Tibial nerve (tissue), 4 donors: ENCODE results near the gene LCNL1. TPM values are rescaled to one million over a fixed set of nuclear protein-coding genes. Genes with fewer than 3 reads are reported as not detected.
A peak's percentile ranks its signal among the peaks of the same experiment; 100 is the strongest.

Source experiments
- DNase-seq, 2 donors: peaks; one replicate each; pipeline ENCODE4 v3.0.0-alpha.2; 2019; ENCODE audit warnings: low spot score in 2 of 2
- H3K27ac ChIP-seq, 4 donors: fragments of 200-600 bp; sonication (generic) in 3 of 4; one replicate each; pipeline ENCODE4 v1.5.1; 2017 to 2019; ENCODE audit warnings: mild to moderate bottlenecking in 1 of 4
- H3K27me3 ChIP-seq, 2 donors: fragments of 200-600 bp; sonication (generic) in 1 of 2; one replicate each; pipeline versions ENCODE4 v1.5.1 to v1.6.0; 2017 to 2019
- H3K36me3 ChIP-seq, 3 donors: fragments of 200-600 bp; sonication (generic); one replicate each; pipeline ENCODE4 v1.5.1; 2018 to 2019
- H3K4me1 ChIP-seq, 4 donors: fragments of 200-600 bp; sonication (generic) in 3 of 4; one replicate each; pipeline ENCODE4 v1.5.1; 2017 to 2019
- H3K4me3 ChIP-seq, 4 donors: fragments of 200-600 bp; sonication (generic) in 3 of 4; one replicate each; pipeline ENCODE4 v1.5.1; 2017 to 2019; ENCODE audit warnings: mild to moderate bottlenecking in 1 of 4, moderate library complexity in 1 of 4
- H3K9me3 ChIP-seq, 4 donors: fragments of 200-600 bp; sonication (generic) in 3 of 4; one replicate each; pipeline ENCODE4 v1.5.1; 2017 to 2019
- CTCF ChIP-seq, 5 experiments: fragments of 200-600 bp in 3 of 5; fragments of 450-650 bp in 2 of 5; sonication (generic) in 3 of 5; IDR thresholded peaks; one replicate each; pipeline ENCODE4 v1.5.1; 2016 to 2019; ENCODE audit warnings: antibody characterized with exemption in 5 of 5, mild to moderate bottlenecking in 3 of 5, moderate library complexity in 2 of 5
- EP300 ChIP-seq, 2 donors: sonication (generic); formaldehyde crosslinking; IDR thresholded peaks; one replicate each; pipeline ENCODE4 v1.6.1; 2017; ENCODE audit warnings: antibody characterized with exemption in 2 of 2, mild to moderate bottlenecking in 1 of 2
- POLR2A ChIP-seq, 2 donors: fragments of 450-650 bp; IDR thresholded peaks; one replicate each; pipeline ENCODE4 v1.6.1; 2017; ENCODE audit warnings: antibody characterized with exemption in 2 of 2, mild to moderate bottlenecking in 2 of 2, moderate library complexity in 2 of 2
- WGBS, 2 donors: methylation state at CpG; one replicate each; pipeline ENCODE4 v1.1.5; 2018; 5-methylcytosine and 5-hydroxymethylcytosine counted together
- total RNA-seq, 4 donors: library from RNA; depleted of rRNA; stranded (reverse); fragments of >200 nt; gene quantifications; one replicate each; pipeline ENCODE4 v1.1.0, GENCODE V29; 2016

The LCNL1 gene
- total RNA-seq, 4 donors from 2014 or later = 14.7 to 86.3 (median 64.3) TPM

GRCh38 chr9:136953771-136954269 is 29.0 kb upstream of the LCNL1 start:
- Histone ChIP-seq H3K9me3 (no peaks in the 10 kb centered on the region), H3K4me3 (no peak overlapping the region), H3K4me1 (peaks cover 0 to 47% (median 15%) of the 10 kb centered on the region in 4 donors), H3K36me3 (no peaks in the 10 kb centered on the region), H3K27me3 (no peaks in the 10 kb centered on the region), H3K27ac (peak overlapping the region in 1 of 4 donors; percentile 41)
- no peak for DNase-seq
- no peak for TF ChIP-seq CTCF (IDR thresholded peaks at IDR 0.05)
- no peak for TF ChIP-seq EP300 (IDR thresholded peaks at IDR 0.05)
- no peak for TF ChIP-seq POLR2A (IDR thresholded peaks at IDR 0.05)
- WGBS, 2 donors = 76 to 84% methylated on average over 9 to 19 of the region's 19 CpGs

GRCh38 chr9:136954270-136955083 is 28.3 kb upstream of the LCNL1 start:
- 84 to 86% methylated on average over 24 of the region's 25 CpGs for WGBS, 2 donors
- no peak for TF ChIP-seq CTCF (IDR thresholded peaks at IDR 0.05)
- no peak for TF ChIP-seq EP300 (IDR thresholded peaks at IDR 0.05)
- no peak for TF ChIP-seq POLR2A (IDR thresholded peaks at IDR 0.05)
- peak overlapping the region in 1 of 4 donors; percentile 41 for H3K27ac ChIP-seq

DNA sequence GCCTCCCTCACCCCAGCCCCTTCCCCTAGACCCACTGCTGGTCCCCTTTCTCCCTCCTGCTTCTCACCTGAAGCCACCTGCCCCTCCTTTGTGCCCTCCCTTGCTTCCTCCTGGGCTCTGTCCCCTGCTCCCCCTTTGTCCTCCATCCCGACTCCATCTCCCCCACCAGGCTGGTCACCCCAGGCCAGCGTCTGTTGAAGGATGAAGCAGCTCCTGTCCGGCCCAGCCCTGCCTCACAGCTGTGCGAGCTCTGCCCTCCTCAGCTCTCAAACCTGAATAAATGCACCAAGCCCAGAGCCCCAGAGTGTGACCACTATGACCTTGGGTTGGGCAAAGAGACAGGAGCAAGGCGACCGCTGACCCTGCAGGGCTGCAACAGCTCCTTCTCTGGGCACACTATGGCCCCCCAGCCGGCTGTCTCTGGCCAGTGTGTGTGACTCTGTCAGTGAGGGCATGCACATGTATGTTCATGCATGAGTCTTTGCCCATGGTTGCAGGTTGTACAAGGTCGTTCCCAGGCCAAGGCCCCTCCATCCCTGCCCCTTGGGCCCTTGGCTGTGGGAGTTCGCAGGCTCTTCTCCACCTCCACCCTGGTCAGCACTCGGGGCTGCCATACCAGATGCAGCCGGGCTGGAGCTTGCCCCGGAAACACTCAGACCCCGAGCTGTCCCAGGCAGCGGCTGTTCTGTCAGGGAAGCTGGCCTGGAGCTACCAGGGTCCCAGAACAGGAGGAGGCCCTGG is 27.4 kb upstream of the LCNL1 start:
- Histone ChIP-seq H3K4me3 (no peak overlapping the region), H3K4me1 (peaks cover 0 to 47% (median 19%) of the 10 kb centered on the region in 4 donors), H3K27ac (no peak overlapping the region), H3K27me3 (no peaks in the 10 kb centered on the region), H3K9me3 (no peaks in the 10 kb centered on the region), H3K36me3 (no peaks in the 10 kb centered on the region)
- DNase-seq = no peak
- no peak for TF ChIP-seq CTCF (IDR thresholded peaks at IDR 0.05)
- no peak for TF ChIP-seq POLR2A (IDR thresholded peaks at IDR 0.05)
- TF ChIP-seq EP300 (IDR thresholded peaks at IDR 0.05) = no peak
- WGBS, 2 donors = 84% methylated on average over 13 to 14 of the region's 14 CpGs

More at GRCh38 chr9:136954270-136955083, 28.3 kb upstream of the LCNL1 start:
- H3K9me3 ChIP-seq = no peaks in the 10 kb centered on the region
- H3K36me3 ChIP-seq = no peaks in the 10 kb centered on the region
- no peaks in the 10 kb centered on the region for H3K27me3 ChIP-seq
- DNase-seq = no peak
- no peak overlapping the region for H3K4me3 ChIP-seq
- peaks cover 0 to 47% (median 15%) of the 10 kb centered on the region in 4 donors for H3K4me1 ChIP-seq

DNA sequence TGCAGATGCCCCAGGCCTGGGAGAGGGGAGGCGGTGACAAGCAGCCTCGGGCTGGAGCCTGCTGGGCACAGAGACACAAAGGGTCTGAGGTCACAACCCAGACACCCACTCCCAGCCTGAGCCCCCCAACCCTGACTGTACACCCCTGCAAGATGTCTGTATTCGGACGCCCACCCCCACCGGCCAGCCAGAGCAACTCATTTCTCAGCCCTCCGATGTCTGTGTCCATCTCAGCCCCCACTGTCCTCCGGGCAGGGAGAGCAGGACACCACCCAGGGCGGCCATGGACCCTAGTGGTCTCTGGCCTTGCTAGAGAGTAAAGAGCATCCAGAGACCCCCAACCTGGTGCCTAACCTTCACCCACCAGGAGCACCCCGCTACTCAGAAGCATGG is 26.9 kb upstream of the LCNL1 start:
- Histone ChIP-seq H3K27me3 (no peaks in the 10 kb centered on the region), H3K27ac (no peak overlapping the region), H3K4me1 (peaks cover 0 to 47% (median 17%) of the 10 kb centered on the region in 4 donors), H3K4me3 (no peak overlapping the region), H3K36me3 (no peaks in the 10 kb centered on the region), H3K9me3 (no peaks in the 10 kb centered on the region)
- TF ChIP-seq CTCF (IDR thresholded peaks at IDR 0.05) (no peak), POLR2A (IDR thresholded peaks at IDR 0.05) (no peak)
- DNase-seq = no peak
- 87 to 95% methylated on average over 6 to 7 of the region's 9 CpGs for WGBS, 2 donors

DNA sequence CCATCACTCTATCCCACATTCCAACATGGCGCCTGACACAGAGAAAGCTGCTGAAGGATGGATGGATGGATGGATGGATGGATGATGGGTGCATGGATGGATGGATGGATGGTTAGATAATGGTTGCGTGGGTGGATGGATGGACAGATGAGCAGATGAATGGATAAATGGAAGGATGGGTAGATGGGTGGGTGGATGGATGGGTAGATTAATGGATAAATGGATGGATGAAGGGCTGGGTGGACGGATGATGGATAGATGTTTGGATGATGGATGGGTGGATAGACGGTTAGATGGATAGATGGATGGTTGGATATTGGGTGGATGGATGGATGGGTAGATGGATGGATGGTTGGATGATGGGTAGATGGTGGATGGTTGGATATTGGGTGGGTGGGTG is 26.2 kb upstream of the LCNL1 start:
- Histone ChIP-seq H3K27ac (no peak overlapping the region), H3K4me3 (no peak overlapping the region), H3K36me3 (no peaks in the 10 kb centered on the region), H3K4me1 (peaks cover 0 to 48% (median 16%) of the 10 kb centered on the region in 4 donors), H3K27me3 (no peaks in the 10 kb centered on the region), H3K9me3 (no peaks in the 10 kb centered on the region)
- 94 to 95% methylated on average over 4 of the region's 4 CpGs for WGBS, 2 donors
- no peak for DNase-seq
- TF ChIP-seq CTCF (IDR thresholded peaks at IDR 0.05) (no peak), POLR2A (IDR thresholded peaks at IDR 0.05) (no peak), EP300 (IDR thresholded peaks at IDR 0.05) (no peak)
